ENCODE data around the gene MRPS12. TPM values are rescaled to one million over a fixed set of nuclear protein-coding genes. Genes with fewer than 3 reads are reported as not detected.

The MRPS12 gene
- total RNA-seq, 1 experiment from 2014 or later: 82.5 TPM

GRCh38 chr19:38900202-38900629, 30.5 kb upstream of the MRPS12 start:
- H3K4me1 Mint-ChIP-seq (ENCODE audit: low read depth, unreplicated experiment): peaks cover 24% of the 10 kb centered on the region
- no peaks in the 10 kb centered on the region for H3K9me3 Mint-ChIP-seq (ENCODE audit: unreplicated experiment)
- H3K27me3 Mint-ChIP-seq (ENCODE audit: insufficient read depth, unreplicated experiment): no peaks in the 10 kb centered on the region
- DNase-seq: no peak
- H3K9me3 ChIP-seq: no peaks in the 10 kb centered on the region
- intact Hi-C loops (cut with micrococcal nuclease; ENCODE audit: unreplicated experiment): no loop called here
- H3K27me3 ChIP-seq (replicated peaks; ENCODE audit: control insufficient read depth, insufficient read depth, low read length): no peaks in the 10 kb centered on the region
- peak overlapping the region; percentile 75 for H3K4me3 Mint-ChIP-seq (ENCODE audit: unreplicated experiment)
- BruUV-seq (replicated peaks): no TSS peak
- ChIA-PET POLR2A (interaction anchor here (0.6 to 1.9 kb wide), 16 partner anchors 9 to 536 kb away, joined by 3 to 27 read pairs (median 4); partner anchors contain the start of genes ACTN4, ECH1, EIF3K and GGN), CTCF (interaction anchor here (0.9 to 1.9 kb wide), 6 partner anchors 12 to 497 kb away, joined by 3 to 24 read pairs (median 5); partner anchors contain the start of genes FAM98C, MRPS12 and SARS2)
- no peak for TF ChIP-seq CTCF (IDR thresholded peaks at IDR 0.05; ENCODE audit: insufficient read depth in 1 of 2, low read depth in 1 of 2, low read length in 1 of 2, severe bottlenecking in 1 of 2, unreplicated experiment in 1 of 2)
- no peaks in the 10 kb centered on the region for H3K36me3 ChIP-seq (ENCODE audit: control insufficient read depth, insufficient read depth, low read length)
- peak overlapping the region; percentile 82 for H3K4me3 ChIP-seq (ENCODE audit: low read depth, low read length)
- peaks cover 43% of the 10 kb centered on the region for H3K36me3 Mint-ChIP-seq (ENCODE audit: insufficient read depth, unreplicated experiment)
- H3K27ac Mint-ChIP-seq (ENCODE audit: unreplicated experiment): peak overlapping the region; percentile 69
- H3K4me1 ChIP-seq: peaks cover 24% of the 10 kb centered on the region

GRCh38 chr19:38900743-38901190, 30.0 kb upstream of the MRPS12 start:
- Histone ChIP-seq H3K4me1 (peaks cover 25% of the 10 kb centered on the region), H3K36me3 (ENCODE audit: control insufficient read depth, insufficient read depth, low read length) (0 out of 2 replicates have a peak, but pooled peaks cover under 1% of the 10 kb centered on the region), H3K9me3 (no peaks in the 10 kb centered on the region), H3K27me3 (replicated peaks; ENCODE audit: control insufficient read depth, insufficient read depth, low read length) (no peaks in the 10 kb centered on the region), H3K4me3 (ENCODE audit: low read depth, low read length) (peak overlapping the region; percentile 82)
- POLR2A ChIA-PET: interaction anchor here (0.6 to 1.9 kb wide), 7 partner anchors 30 to 535 kb away, joined by 3 to 27 read pairs (median 12); partner anchors contain the start of genes ECH1, HNRNPL, MRPS12 and RPS16
- Mint-ChIP-seq H3K36me3 (ENCODE audit: insufficient read depth, unreplicated experiment) (peaks cover 49% of the 10 kb centered on the region), H3K27ac (ENCODE audit: unreplicated experiment) (peak overlapping the region; percentile 69), H3K4me1 (ENCODE audit: low read depth, unreplicated experiment) (peaks cover 24% of the 10 kb centered on the region), H3K27me3 (ENCODE audit: insufficient read depth, unreplicated experiment) (no peaks in the 10 kb centered on the region), H3K9me3 (ENCODE audit: unreplicated experiment) (no peaks in the 10 kb centered on the region), H3K4me3 (ENCODE audit: unreplicated experiment) (peak overlapping the region; percentile 75)
- no peak for TF ChIP-seq CTCF (IDR thresholded peaks at IDR 0.05; ENCODE audit: insufficient read depth in 1 of 2, low read depth in 1 of 2, low read length in 1 of 2, severe bottlenecking in 1 of 2, unreplicated experiment in 1 of 2)
- BruUV-seq (replicated peaks): no TSS peak
- intact Hi-C loops (cut with micrococcal nuclease; ENCODE audit: unreplicated experiment): no loop called here
- CTCF ChIA-PET: interaction anchor here (0.9 to 1.9 kb wide), 3 partner anchors 13 to 498 kb away, joined by 5 to 24 read pairs (median 6); partner anchors contain the start of genes FAM98C, MRPS12 and SARS2
- DNase-seq: no peak

GRCh38 chr19:38901683-38902082, 29.1 kb upstream of the MRPS12 start:
- POLR2A ChIA-PET: no interaction called here
- CTCF ChIA-PET: no interaction called here
- Mint-ChIP-seq H3K27ac (ENCODE audit: unreplicated experiment) (peak overlapping the region; percentile 57), H3K4me1 (ENCODE audit: low read depth, unreplicated experiment) (peaks cover 24% of the 10 kb centered on the region), H3K36me3 (ENCODE audit: insufficient read depth, unreplicated experiment) (peaks cover 51% of the 10 kb centered on the region), H3K27me3 (ENCODE audit: insufficient read depth, unreplicated experiment) (no peaks in the 10 kb centered on the region), H3K9me3 (ENCODE audit: unreplicated experiment) (no peaks in the 10 kb centered on the region), H3K4me3 (ENCODE audit: unreplicated experiment) (peak overlapping the region; percentile 75)
- BruUV-seq (replicated peaks): no TSS peak
- DNase-seq: no peak
- Histone ChIP-seq H3K4me1 (peaks cover 25% of the 10 kb centered on the region), H3K27me3 (replicated peaks; ENCODE audit: control insufficient read depth, insufficient read depth, low read length) (no peaks in the 10 kb centered on the region), H3K36me3 (ENCODE audit: control insufficient read depth, insufficient read depth, low read length) (0 out of 2 replicates have a peak, but pooled peaks cover 2% of the 10 kb centered on the region), H3K4me3 (ENCODE audit: low read depth, low read length) (no peak overlapping the region; the same call in 1 of the 2 replicates), H3K9me3 (no peaks in the 10 kb centered on the region)
- TF ChIP-seq CTCF (IDR thresholded peaks at IDR 0.05; ENCODE audit: insufficient read depth in 1 of 2, low read depth in 1 of 2, low read length in 1 of 2, severe bottlenecking in 1 of 2, unreplicated experiment in 1 of 2): no peak
- intact Hi-C loops (cut with micrococcal nuclease; ENCODE audit: unreplicated experiment): no loop called here

Data from Caco-2 (cell line).